HG03039 (cell line): ENCODE measurements around the gene RGS3.

Experiments used
- ATAC-seq: cut with Tn5 transposase; IDR thresholded peaks from one replicate; pipeline ENCODE4 v1.9.1; 2021; ENCODE audit warnings: mild to moderate bottlenecking, moderate library complexity; ENCODE audit not compliant: unreplicated experiment

Gene RGS3

DNA sequence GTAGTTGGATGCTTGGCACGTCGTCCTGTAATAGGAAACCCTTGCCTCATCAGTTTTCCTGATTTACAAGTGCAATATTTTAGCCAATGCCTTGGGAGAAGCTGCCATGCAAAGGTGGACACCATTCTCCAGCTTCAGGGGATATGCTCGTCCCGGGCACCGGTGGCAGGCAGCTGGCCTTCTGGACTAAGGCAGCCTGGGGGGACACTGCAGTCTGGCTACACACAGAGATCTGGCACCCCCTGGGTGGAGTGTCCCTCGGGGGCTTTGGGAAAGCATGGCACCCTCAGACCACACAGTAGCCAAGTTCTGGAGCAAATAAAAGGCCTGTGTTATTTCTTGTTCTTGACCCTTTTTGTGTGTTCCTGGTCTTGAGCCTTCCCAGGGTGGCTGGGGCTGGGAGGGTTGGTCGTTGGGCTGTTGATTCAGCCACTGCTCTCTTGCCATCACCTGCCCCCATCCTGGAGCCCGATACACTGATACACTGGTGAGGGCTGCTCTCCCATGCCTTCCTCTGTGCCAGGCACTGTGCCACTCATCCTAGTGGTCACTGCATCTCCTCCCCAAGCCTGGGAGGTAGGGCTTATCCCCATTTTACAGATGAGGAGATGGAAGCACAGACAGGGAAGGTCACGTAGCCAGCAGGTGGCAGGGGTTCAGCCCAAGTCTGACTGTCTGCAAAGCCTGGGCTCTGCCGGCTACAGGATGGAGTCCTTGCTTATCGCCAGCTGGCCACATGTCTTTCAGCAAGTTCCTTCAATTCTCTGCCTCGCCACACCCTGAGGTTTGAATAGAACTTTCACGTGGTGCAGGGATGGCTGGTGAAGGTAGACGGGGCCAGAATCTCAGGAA lies 134.1 kb downstream of the RGS3 start:
- ATAC-seq, result no peak

DNA sequence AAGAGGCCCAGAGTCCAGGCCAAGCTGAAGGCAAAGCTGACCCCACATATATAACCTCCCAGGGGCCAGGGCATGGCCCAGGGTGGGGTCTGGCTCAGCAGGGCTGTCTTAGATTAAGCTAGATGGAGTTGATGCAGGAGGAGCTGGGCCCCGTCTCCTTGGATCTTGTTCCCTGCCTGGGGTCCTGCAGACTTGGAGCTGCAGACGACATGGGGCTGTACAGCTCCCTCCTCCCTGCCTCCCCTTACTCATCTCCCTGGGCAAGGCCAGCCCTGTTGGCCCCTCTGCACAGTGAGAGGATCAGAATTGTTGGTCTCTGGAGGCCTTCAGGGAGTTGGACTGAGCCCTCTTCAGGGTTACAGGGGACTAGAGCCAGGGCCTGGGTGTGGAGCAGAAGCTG lies 134.9 kb downstream of the RGS3 start:
- ATAC-seq, result no peak

DNA sequence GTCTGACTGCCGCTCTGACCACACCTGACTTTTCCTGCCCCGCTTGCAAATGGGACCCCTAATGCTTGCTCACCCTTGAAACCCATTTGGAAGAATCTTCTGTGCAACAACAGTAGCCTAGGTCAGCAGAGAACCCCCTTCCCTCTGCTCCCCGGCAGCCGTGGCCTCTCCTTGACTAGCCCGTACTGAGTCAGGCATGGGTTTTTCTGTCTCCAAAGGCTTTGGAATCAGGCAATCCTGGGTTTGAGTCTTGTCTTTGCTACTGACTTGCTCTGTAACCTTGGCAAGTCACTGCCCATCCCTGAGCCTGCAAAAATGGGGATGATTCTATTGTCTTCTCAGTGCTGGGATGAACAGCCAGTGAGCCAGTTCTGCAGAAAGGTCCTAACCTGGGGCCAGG lies 135.4 kb downstream of the RGS3 start:
- ATAC-seq, result no peak

DNA sequence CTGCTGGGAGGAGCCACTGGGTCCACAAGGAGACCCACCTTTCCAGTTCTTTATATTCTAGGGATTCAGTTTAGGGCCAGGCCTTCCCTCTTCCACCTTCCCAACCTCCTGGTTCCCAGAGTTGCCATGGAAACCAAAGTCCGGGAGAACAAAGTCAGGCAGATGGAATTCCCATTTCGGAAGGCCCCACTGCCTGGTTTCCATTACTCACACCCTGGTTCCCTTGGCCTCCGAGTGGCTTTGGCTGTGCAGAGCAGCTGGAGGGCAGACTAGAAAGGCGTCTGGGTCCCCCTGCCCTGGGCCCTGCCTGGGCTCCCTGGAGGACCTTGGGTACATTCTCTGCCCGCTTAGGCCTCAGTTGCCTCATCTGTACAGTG lies 136.1 kb downstream of the RGS3 start:
- ATAC-seq, result no peak

DNA sequence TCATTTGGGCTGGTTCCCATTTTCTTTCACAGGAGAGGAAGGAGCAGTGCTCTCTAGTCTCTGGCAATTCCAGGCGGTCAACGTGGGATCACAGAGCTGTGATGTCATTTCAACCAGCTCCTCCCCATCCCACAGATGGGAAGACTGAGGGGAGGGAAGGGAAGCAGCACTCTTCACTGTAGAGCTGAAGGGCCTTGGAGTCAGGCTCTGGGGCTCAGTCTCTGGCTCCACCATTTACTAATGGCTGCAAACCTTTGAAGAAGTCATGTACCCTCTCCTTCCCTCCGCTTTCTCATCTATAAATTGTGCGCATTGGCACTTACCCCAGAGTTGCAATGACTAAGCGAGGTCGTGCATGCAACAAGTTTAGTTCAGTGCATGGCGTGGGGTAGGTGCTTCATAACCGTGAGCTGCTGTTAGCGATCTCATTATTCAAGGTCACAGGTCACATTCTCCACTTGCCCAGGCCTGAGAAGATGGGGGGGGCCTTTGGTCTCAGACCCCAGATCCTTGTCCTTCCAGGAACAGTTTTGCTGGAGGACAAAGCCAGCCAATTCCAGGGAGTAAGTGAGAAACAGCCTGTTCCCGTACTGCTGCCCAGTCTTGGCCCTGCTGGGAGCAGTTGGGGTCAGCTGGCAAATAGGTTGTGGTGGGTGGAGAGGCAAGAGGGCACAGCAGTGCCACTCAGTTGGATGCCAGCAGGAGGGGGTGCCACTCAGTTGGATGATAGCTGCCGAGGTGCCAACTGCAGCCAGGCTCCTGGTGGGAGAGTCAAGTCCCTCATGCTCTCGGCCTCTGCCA lies 136.7 kb downstream of the RGS3 start:
- no peak for ATAC-seq

DNA sequence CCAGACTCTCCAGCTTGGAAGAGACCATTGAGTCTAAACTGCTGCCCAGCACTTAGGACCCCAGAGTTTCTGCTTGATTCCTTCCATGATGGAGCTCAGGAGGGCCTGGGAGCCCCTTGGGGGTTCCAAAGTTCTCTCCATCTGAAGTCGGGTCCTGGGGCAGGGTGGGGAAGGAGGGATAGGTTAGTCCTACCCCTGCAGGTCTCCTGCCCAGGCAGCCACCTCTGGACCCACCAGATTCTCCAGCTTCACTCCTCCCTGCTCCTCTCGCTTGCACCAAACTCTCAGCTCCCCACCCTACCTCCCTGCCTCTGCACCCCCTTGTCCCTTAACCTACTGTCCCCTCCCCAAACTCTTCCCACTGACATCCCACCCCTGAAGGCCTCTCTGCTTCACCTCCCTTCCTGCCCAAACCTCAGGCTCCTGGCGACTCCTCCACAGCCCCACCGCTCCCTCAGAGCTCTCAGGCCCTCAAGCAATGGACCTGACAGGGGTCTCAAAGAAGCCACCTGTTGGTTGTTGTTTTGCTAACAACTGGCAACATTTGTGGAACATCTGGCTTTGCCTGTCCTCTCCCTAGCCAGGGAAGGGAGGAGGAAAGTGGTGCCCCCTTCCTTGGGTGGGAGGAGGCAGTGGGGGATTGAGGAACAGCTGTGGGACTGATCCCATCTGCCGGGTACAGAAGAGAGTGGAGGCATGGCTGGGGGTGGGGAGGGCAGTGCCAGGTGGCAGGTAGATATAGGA lies 137.5 kb downstream of the RGS3 start:
- ATAC-seq, result no peak

DNA sequence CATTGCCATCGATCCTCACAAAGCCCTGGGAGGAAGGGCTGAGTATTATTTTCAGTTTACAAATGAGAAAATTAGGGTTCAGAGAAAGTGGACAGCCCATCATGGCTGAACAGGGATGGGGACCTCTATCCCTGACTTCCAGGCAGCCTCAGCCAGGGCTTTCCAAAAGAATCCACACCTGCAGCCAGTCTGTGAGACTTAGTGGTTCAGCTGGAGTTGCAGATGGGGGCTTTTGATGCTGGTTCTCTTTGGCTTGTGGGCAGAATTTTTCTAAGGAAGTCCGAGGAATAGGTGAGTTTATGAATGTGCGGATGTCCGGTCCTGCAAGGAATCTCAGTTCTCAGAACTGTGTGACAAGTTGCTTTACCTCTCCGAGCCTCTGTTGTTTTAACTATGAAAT lies 138.1 kb downstream of the RGS3 start:
- no peak for ATAC-seq

DNA sequence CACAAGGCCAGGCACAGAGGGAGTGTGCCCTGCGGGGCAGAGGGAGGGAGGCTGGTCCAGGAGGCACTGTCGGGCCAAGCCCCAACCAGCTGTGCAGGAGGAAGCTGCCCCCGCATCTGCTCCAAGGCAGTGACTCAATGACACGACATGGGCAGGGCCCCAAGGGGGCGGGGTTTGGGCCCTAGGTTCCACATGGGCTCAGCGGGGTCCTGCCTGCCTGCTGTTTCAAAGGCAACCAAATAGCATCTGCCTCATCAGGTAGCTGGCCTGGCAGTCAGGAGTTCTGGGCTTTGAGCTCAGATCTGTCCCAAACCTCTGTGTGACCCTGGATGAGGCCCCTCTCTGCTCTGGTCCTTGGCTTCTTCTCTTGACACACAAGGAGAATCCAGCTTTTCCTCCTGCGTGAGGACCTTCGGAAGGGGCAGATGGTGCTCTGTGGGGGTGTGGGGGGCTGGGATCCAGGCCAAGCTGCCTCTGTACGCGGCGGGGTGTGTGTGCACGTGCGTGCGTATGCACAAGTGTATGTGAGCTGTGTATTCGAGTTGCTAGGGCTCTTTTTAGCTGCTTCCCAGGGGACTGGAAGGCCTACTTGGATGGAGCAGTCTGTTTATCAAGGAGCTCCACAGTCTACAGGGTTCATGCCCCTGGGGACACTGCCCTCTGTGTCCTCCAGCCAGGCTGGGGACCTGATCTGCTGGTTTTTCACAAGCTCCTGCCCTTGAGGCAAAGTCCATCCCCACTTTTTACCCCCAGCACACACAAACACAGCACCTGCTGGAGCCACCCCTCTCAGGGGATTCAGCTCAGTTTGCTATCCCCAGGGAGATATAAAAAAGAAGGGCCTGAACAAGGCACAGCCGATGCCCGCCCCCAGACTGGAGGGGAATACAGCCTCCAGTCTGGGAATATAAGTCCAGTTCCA lies 138.9 kb downstream of the RGS3 start:
- peak; percentile 47 for ATAC-seq

DNA sequence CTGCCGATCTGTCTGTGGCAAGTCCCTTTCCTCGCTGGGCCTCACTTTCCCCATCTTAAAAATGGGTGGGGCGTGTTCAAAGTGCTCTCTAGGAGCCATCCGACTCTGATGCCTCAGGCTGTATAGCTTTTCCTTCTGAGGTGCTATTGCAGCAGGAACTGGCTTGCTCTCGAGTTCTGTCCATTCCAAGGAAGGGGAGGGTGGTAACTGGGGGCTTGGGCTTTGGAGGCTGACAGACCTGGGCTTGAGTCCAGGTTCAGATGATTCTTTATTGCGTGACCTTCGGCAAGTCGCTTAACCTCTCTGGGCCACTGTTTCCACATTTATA lies 139.5 kb downstream of the RGS3 start:
- no peak for ATAC-seq

DNA sequence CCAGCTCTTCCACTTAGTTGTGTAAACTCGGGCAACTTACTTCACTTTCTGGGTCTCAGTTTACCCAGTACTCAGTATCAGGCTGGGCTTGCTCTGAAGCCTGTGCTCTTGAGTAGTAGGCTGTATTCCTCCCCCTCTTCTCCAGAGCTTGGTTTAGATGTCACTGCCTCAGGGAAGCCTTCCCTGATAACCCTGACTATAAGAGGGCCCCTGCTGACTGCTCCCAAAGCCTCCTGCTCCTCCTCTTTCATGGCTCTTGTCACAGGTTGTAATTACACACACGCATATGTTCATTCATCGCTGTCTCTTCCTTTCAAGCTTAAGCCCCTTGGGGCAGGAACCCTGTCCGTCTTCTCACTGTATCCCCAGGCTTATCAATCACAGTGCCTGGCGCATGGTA lies 140.2 kb downstream of the RGS3 start:
- no peak for ATAC-seq

DNA sequence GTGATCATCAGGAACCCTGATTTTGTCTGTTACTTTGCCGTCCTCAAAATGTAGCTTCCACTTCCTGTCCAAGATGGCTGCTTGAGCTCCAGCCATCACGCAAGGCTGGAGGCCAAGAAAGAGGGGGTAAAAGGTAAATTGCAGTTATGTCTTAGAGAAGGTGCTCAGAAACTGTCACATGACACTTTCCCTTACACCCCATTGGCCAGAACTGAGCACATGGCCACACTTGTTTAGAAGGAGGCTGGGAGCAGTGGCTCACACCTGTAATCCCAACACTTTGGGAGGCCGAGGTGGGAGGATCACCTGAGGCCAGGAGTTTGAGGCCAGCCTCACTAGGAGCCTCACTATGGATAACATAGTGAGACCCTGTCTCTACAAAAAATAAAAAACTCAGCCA lies 140.9 kb downstream of the RGS3 start:
- ATAC-seq, result no peak

DNA sequence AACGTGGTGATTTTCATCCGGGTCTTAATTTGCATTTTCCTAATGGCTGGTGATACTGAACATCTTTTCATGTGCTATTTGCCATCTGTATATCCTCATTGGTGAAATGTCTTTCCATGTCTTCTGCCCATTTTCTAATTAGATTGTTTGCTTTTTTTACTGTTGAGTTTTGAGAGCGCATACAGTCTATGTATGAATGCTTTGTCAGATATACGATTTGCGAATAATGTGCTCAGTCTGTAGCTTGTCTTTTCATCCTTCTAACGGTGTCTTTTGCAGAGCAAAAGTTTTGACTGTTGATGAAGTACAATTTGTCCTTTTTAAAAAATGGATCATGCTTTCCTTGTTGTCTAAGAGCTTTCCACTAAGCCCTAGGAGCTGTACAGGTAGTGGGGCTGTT lies 143.0 kb downstream of the RGS3 start:
- ATAC-seq, result no peak

DNA sequence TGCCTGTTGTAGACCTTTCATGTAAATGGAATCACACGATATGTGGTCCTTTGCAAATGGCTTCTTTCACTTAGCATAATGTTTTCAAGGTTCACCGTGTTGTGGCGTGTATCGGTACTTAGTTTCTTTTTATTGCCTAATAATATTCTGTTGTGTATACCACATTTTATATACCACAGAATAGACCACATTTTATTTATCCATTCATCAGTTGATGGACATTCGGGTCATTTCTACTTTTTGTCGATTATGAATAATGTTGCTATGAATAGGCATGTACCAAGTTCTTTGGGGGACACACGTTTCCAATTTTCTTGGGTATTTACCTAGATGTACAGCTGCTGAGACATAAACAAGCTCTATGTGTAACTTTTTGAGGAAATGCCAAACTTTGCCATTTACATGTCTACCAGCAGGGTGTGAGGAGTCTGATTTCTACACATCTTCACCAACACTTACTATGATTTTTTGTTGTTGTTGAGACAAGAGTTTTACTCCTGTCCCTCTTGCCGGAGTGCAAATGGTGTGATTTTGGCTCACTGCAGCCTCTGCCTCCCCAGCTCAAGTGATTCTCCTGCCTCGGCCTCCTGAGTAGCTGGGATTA lies 144.7 kb downstream of the RGS3 start:
- no peak for ATAC-seq

DNA sequence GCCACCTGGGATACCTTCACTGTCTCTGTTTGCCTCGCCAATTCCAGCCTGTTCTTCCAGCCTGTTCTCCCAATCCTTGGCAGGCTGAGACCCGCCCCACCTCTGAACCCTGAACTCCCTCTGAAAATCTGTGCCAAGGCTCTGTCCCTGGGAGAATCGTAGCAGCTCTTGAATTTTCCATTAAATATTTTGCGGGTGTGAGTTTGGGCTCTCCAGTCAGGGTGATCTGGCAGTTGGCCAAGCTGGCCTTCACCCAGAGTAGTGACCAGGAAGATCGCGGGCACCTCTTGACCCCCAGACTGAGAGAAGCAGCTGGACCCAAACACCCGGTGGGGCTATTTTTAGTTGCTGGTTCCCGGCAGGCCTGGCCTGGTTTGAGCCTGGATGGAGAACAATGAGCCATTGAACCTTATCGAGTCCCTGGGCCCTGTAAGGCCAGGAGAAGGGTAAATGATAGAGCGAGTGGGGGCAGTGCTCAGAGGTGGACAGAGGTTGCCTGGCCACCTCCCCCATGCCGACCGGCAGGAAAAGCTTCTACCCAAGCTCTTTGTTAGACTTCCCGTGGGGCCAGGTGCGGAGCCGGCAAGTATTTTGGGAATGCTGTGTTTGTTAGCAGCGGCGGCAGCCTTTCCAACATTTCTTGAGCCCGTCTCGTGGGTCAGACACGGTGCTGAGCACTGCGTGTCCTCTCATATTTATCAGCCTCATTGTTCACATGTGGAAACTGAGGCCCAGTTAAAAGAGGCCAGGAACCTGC lies 146.2 kb downstream of the RGS3 start:
- ATAC-seq, result no peak

DNA sequence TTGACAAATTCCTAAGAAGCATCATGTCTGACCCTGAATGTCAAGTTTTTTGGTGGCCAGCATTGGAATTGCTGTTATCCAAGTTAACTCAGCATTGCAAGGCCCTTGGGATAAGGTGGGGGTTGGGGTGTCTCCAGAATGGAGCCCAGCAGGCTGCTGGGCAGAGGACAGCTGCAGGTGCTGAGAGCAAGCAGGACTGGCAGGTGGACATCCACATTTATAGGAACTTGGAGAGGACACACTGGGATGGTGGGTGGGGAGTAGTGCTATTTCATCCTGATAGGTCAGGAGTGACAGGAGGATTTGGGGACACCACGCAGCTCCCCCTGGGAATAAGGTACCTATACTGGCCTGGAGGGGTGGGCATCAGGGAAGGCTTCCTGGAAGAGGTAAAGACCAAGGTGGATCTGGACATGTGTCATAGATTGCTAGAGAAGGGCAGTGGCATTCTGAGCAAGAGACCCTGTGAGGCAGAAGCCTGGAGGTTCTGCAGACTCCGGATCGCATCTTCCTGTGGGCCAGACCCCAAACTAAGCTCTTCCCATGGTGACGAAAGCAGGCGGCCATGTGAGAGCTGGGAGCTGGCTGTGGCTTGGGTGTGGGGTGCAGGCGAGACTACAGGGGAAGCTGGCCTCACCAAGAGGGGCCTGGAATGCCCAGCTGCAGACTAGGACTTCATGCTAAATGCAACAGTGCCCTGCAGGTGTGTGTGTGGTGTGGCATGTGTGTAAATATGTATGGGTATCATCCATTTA lies 148.1 kb downstream of the RGS3 start:
- no peak for ATAC-seq

DNA sequence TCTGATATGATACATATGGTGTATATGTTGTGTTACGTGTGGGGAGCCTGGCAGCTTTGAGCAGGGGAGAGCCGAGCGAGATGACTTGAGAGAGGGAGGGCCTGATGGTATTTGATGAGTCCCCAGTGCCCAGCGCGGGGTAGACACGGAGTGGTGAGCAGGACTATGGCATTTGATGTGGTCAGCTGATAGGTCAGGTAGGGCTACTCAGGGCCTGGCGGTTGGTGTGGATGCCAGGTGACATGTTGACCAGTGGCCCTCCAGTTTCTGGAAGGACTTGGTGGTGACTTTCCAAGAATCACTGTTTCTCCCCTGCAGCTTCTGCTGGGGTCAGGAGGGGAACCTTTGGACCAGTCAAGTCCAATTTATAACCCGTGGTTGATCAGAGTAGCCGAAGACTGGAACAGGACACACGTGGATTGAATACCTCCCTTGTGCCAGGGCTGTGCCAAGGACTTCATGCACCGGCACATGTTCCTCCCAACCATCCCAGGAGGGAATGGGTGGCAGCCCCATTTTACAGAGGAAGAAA lies 148.8 kb downstream of the RGS3 start:
- ATAC-seq, result no peak

DNA sequence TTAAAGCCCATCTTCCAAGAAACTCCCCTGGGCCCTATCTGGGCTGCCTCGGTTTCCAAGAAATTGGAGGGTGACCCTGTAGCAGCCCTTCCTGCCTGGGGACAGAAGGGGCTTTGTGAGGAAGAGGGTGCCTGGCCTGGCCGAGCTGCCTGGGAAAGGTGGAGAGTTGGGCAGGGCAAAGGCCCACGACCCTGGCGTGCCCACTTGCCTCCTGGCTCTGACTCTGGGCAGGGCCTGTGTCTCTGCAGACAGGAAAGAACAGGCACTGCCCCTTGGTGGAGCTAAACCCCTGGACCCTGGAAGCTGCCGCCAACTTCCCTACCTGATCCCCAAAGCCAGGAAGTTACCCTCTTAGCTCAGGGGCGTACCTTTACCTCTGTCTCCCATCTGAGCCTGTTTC lies 149.3 kb downstream of the RGS3 start:
- no peak for ATAC-seq

DNA sequence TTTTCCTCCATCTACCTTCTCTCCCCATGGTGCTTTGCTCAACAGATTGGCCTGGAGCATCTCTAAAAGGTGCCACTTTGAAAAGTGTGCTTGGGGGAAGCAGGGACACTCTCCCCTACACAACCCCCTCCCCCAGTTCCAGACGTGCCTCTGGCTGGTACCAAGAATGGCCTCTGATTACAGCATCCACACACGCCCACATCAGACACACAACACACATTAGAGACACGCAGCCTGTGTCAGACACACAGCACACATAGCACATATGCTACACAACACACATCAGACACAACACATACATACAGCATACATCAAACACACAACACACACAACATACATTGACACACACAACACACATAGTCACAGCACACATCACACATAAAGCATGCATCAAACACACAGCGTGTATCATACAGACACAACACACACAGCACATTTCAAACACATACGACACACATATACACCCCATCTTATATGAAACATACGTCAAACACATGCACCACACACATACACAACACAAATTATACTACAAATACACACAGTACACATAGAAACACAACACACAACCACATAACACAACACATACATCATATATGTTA lies 150.4 kb downstream of the RGS3 start:
- ATAC-seq, result no peak
